IPS-11a (cell line): ENCODE results near the gene GYG1.

Experiments
- H3K4me3 ChIP-seq: one replicate; pipeline ENCODE4 v1.5.1; 2013; ENCODE audit warnings: low read depth, low read length, control low read depth

Gene GYG1

GRCh38 chr3:149016669-149017541 lies 25.6 kb downstream of the GYG1 start:
- H3K4me3 ChIP-seq: no peak overlapping the region

- H3K4me3 ChIP-seq: no peak overlapping the region
Observed at GRCh38 chr3:149018247-149018646, 26.9 kb downstream of the GYG1 start.

- H3K4me3 ChIP-seq: no peak overlapping the region
Observed at GRCh38 chr3:149019580-149019979, 28.2 kb downstream of the GYG1 start.

GRCh38 chr3:149020196-149020838 lies 29.0 kb downstream of the GYG1 start:
- no peak overlapping the region for H3K4me3 ChIP-seq

GRCh38 chr3:149020839-149021252 lies 29.5 kb downstream of the GYG1 start:
- H3K4me3 ChIP-seq: no peak overlapping the region

- H3K4me3 ChIP-seq: no peak overlapping the region
Observed at GRCh38 chr3:149021830-149022229, 30.5 kb downstream of the GYG1 start.

- no peak overlapping the region for H3K4me3 ChIP-seq
Observed at GRCh38 chr3:149023951-149024350, 32.6 kb downstream of the GYG1 start.

- H3K4me3 ChIP-seq: no peak overlapping the region
Observed at GRCh38 chr3:149026718-149027117, 35.4 kb downstream of the GYG1 start.

- H3K4me3 ChIP-seq: no peak overlapping the region
Observed at GRCh38 chr3:149031096-149031495, 39.8 kb downstream of the GYG1 start.

GRCh38 chr3:149037684-149038083 lies 46.3 kb downstream of the GYG1 start:
- H3K4me3 ChIP-seq: no peak overlapping the region

- no peak overlapping the region for H3K4me3 ChIP-seq
Observed at GRCh38 chr3:149038322-149038721, 47.0 kb downstream of the GYG1 start.

- no peak overlapping the region for H3K4me3 ChIP-seq
Observed at GRCh38 chr3:149042789-149043386, 51.5 kb downstream of the GYG1 start.

GRCh38 chr3:149044339-149045083 lies 53.2 kb downstream of the GYG1 start:
- H3K4me3 ChIP-seq: no peak overlapping the region

- no peak overlapping the region for H3K4me3 ChIP-seq
Observed at GRCh38 chr3:149055575-149055974, 64.2 kb downstream of the GYG1 start.

- no peak overlapping the region for H3K4me3 ChIP-seq
Observed at GRCh38 chr3:149058198-149058597, 66.9 kb downstream of the GYG1 start.

- no peak overlapping the region for H3K4me3 ChIP-seq
Observed at GRCh38 chr3:149058602-149059001, 67.3 kb downstream of the GYG1 start.

GRCh38 chr3:149061776-149062175 lies 70.4 kb downstream of the GYG1 start:
- H3K4me3 ChIP-seq: no peak overlapping the region

- no peak overlapping the region for H3K4me3 ChIP-seq
Observed at GRCh38 chr3:149067883-149068282, 76.5 kb downstream of the GYG1 start.
